PC-9 (cell line): ENCODE data around the gene VWA3B. TPM values are rescaled to one million over a fixed set of nuclear protein-coding genes. Genes with fewer than 3 reads are reported as not detected.

Experiments used
- BruUV-seq: library from RNA; stranded (reverse); fragments of 400-500 nt; replicated peaks from 2 replicates; lab custom pipeline; 2021; lab: Mats Ljungman, UMichigan
- CTCF ChIA-PET: fragments of 300-600 bp; sonication (Branson Sonifier 250); formaldehyde crosslinking; loops from one replicate; lab custom pipeline; 2022; ENCODE audit warnings: antibody characterized with exemption; lab: Charles Lee
- POLR2A ChIA-PET: fragments of 300-600 bp; sonication (Branson Sonifier 250); formaldehyde crosslinking; loops from one replicate; lab custom pipeline; 2022; ENCODE audit warnings: antibody characterized with exemption; ENCODE audit not compliant: unreplicated experiment; lab: Charles Lee
- DNase-seq, 2 experiments: peaks; one replicate each; pipeline versions ENCODE4 v3.0.0 to v3.0.0-alpha.2; 2015 to 2022; ENCODE audit warnings: mixed read lengths in 1 of 2
- H2AFZ ChIP-seq: fragments of 200-600 bp; sonication (generic); 2 replicates; pipeline ENCODE4 v1.8.1; 2017; ENCODE audit warnings: antibody characterized with exemption
- H3F3A ChIP-seq: fragments of 200-600 bp; sonication (generic); 2 replicates; pipeline ENCODE4 v1.8.1; 2017; ENCODE audit warnings: antibody characterized with exemption, mild to moderate bottlenecking, low read depth; ENCODE audit not compliant: insufficient read depth
- H3K27ac ChIP-seq: fragments of 200-600 bp; sonication (generic); 2 replicates; pipeline ENCODE4 v1.6.1; 2016; ENCODE audit warnings: mixed run types
- H3K27me3 ChIP-seq: fragments of 200-600 bp; sonication (generic); 2 replicates; pipeline ENCODE4 v1.6.1; 2016; ENCODE audit warnings: low read depth, mixed run types; ENCODE audit not compliant: insufficient read depth
- H3K36me3 ChIP-seq: fragments of 200-600 bp; sonication (generic); 2 replicates; pipeline ENCODE4 v1.6.1; 2016; ENCODE audit warnings: low read depth, mixed run types
- H3K4me1 ChIP-seq: fragments of 200-600 bp; sonication (generic); replicated peaks from 2 replicates; pipeline ENCODE4 v1.6.1; 2016; ENCODE audit warnings: mixed run types; ENCODE audit not compliant: insufficient read depth
- H3K4me2 ChIP-seq: fragments of 200-600 bp; sonication (generic); 2 replicates; pipeline ENCODE4 v1.6.1; 2017; ENCODE audit warnings: mixed run types
- H3K4me3 ChIP-seq: fragments of 200-600 bp; sonication (generic); 2 replicates; pipeline ENCODE4 v1.6.1; 2016; ENCODE audit warnings: mixed run types
- H3K79me2 ChIP-seq: fragments of 200-600 bp; sonication (generic); 2 replicates; pipeline ENCODE4 v1.6.1; 2017; ENCODE audit warnings: low read depth, mixed run types
- H3K9me2 ChIP-seq: fragments of 200-600 bp; sonication (generic); 2 replicates; pipeline ENCODE4 v1.8.1; 2017; ENCODE audit warnings: mild to moderate bottlenecking; ENCODE audit not compliant: insufficient read depth
- H3K9me3 ChIP-seq: fragments of 200-600 bp; sonication (generic); 2 replicates; pipeline ENCODE4 v1.8.1; 2016; ENCODE audit warnings: low read depth; ENCODE audit not compliant: insufficient read depth
- H4K20me1 ChIP-seq: fragments of 200-600 bp; sonication (generic); 2 replicates; pipeline ENCODE4 v1.8.1; 2017; ENCODE audit not compliant: insufficient read depth
- CTCF ChIP-seq: fragments of 200-600 bp; sonication (generic); conservative IDR thresholded peaks from 2 replicates; pipeline ENCODE4 v1.6.1; 2017; ENCODE audit warnings: mixed run types, antibody characterized with exemption, mild to moderate bottlenecking, moderate library complexity
- EZH2 ChIP-seq: fragments of 200-600 bp; sonication (generic); IDR thresholded peaks from 2 replicates; pipeline ENCODE4 v1.8.0; 2017; ENCODE audit warnings: antibody characterized with exemption, low read depth
- intact Hi-C: fragments of 100-400 bp; cut with micrococcal nuclease; formaldehyde crosslinking; loops from one replicate; pipeline ENCODE4 v1.10.0; 2022; ENCODE audit not compliant: unreplicated experiment
- total RNA-seq: library from RNA; stranded (reverse); gene quantifications from 2 replicates; pipeline ENCODE4 v1.2.3, GENCODE V29; 2021

The VWA3B gene
- total RNA-seq, 1 experiment from 2014 or later = not detected

- Histone ChIP-seq H3K9me2 (no peaks in the 10 kb centered on the region), H3K4me2 (no peak overlapping the region), H2AFZ (no peak overlapping the region), H4K20me1 (no peaks in the 10 kb centered on the region), H3K27me3 (peaks cover 15% of the 10 kb centered on the region; the same call in 1 of the 2 replicates), H3K27ac (no peak overlapping the region), H3K4me1 (no peaks in the 10 kb centered on the region), H3K4me3 (no peak overlapping the region), H3K9me3 (peaks cover 3% of the 10 kb centered on the region; the same call in 1 of the 2 replicates), H3K36me3 (no peaks in the 10 kb centered on the region), H3K79me2 (no peaks in the 10 kb centered on the region), H3F3A (no peaks in the 10 kb centered on the region)
- DNase-seq = no peak
- intact Hi-C loops = no loop called here
- TF ChIP-seq EZH2 = no peak
- TF ChIP-seq CTCF = no peak
- CTCF ChIA-PET = no interaction called here
- POLR2A ChIA-PET = no interaction called here
- no TSS peak for BruUV-seq
These were observed 86.0 kb downstream of the VWA3B start for GRCh38 chr2:98172951-98173350.

GRCh38 chr2:98175811-98176210, 88.8 kb downstream of the VWA3B start:
- Histone ChIP-seq H3K4me2 (no peak overlapping the region), H2AFZ (no peak overlapping the region), H3K4me1 (peaks cover 20% of the 10 kb centered on the region), H3K4me3 (no peak overlapping the region), H3K36me3 (no peaks in the 10 kb centered on the region), H3K9me3 (no peaks in the 10 kb centered on the region), H4K20me1 (no peaks in the 10 kb centered on the region), H3K79me2 (no peaks in the 10 kb centered on the region), H3K27ac (no peak overlapping the region), H3K27me3 (peaks cover 13% of the 10 kb centered on the region; the same call in 1 of the 2 replicates), H3F3A (peaks cover 9% of the 10 kb centered on the region; the same call in 1 of the 2 replicates), H3K9me2 (no peaks in the 10 kb centered on the region)
- intact Hi-C loops = no loop called here
- DNase-seq = no peak
- ChIA-PET CTCF (no interaction called here), POLR2A (no interaction called here)
- TF ChIP-seq EZH2 (no peak), CTCF (no peak)
- BruUV-seq = no TSS peak

GRCh38 chr2:98177286-98177685, 90.3 kb downstream of the VWA3B start:
- POLR2A ChIA-PET = no interaction called here
- intact Hi-C loops = no loop called here

More at GRCh38 chr2:98177286-98177685, 90.3 kb downstream of the VWA3B start:
- H3K27me3 ChIP-seq = peaks cover 8% of the 10 kb centered on the region; the same call in 1 of the 2 replicates
- CTCF ChIA-PET = no interaction called here
- H3K9me2 ChIP-seq = no peaks in the 10 kb centered on the region
- BruUV-seq = no TSS peak
- no peaks in the 10 kb centered on the region for H3K9me3 ChIP-seq
- H3K4me3 ChIP-seq = no peak overlapping the region
- no peaks in the 10 kb centered on the region for H3K79me2 ChIP-seq
- no peak overlapping the region for H3K4me2 ChIP-seq
- H3K4me1 ChIP-seq = peaks cover 20% of the 10 kb centered on the region
- H4K20me1 ChIP-seq = no peaks in the 10 kb centered on the region
- no peak for DNase-seq
- H3F3A ChIP-seq = peaks cover 9% of the 10 kb centered on the region; the same call in 1 of the 2 replicates
- H2AFZ ChIP-seq = no peak overlapping the region
- no peak overlapping the region for H3K27ac ChIP-seq
- H3K36me3 ChIP-seq = no peaks in the 10 kb centered on the region
- TF ChIP-seq EZH2 (no peak), CTCF (no peak)
